ENCODE measurements around the gene NOVA2.
"Not testable (repeated sequence)": the region's sequence is repeated elsewhere in the genome, so short reads cannot be mapped to it uniquely, and the experiment has no call there.

GRCh38 chr19:45895983-45896599 lies 77.6 kb downstream of the NOVA2 start:
- TF ChIP-seq, protein P1, sequence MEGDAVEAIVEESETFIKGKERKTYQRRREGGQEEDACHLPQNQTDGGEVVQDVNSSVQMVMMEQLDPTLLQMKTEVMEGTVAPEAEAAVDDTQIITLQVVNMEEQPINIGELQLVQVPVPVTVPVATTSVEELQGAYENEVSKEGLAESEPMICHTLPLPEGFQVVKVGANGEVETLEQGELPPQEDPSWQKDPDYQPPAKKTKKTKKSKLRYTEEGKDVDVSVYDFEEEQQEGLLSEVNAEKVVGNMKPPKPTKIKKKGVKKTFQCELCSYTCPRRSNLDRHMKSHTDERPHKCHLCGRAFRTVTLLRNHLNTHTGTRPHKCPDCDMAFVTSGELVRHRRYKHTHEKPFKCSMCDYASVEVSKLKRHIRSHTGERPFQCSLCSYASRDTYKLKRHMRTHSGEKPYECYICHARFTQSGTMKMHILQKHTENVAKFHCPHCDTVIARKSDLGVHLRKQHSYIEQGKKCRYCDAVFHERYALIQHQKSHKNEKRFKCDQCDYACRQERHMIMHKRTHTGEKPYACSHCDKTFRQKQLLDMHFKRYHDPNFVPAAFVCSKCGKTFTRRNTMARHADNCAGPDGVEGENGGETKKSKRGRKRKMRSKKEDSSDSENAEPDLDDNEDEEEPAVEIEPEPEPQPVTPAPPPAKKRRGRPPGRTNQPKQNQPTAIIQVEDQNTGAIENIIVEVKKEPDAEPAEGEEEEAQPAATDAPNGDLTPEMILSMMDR (IDR thresholded peaks at IDR 0.05) = not testable (repeated sequence)
- not testable (repeated sequence) for TF ChIP-seq CEBPB (IDR thresholded peaks at IDR 0.05); RAD21 (conservative IDR thresholded peaks at IDR 0.05 in 1 of 2, IDR thresholded peaks at IDR 0.05 in 1 of 2); CHD2 (IDR thresholded peaks at IDR 0.05; ENCODE audit: low read length, partially characterized antibody); FOXS1 (CRISPR knock-in tag; IDR thresholded peaks at IDR 0.05)

All from A549 (cell line).